Gastroesophageal sphincter (tissue), 4 donors: ENCODE measurements around the gene AGBL3. TPM values are rescaled to one million over a fixed set of nuclear protein-coding genes. Genes with fewer than 3 reads are reported as not detected.

Source experiments
- ATAC-seq: fragments of 150-250 bp; one replicate; pipeline ENCODE4 v1.9.1; 2016; ENCODE audit warnings: mild to moderate bottlenecking, moderate library complexity
- H3K27ac ChIP-seq, 4 donors: fragments of 200-600 bp; sonication (generic) in 3 of 4; 1 replicate in 3 of 4; 2 replicates in 1 of 4; pipeline ENCODE4 v1.5.1; 2016 to 2019
- H3K27me3 ChIP-seq: fragments of 200-600 bp; sonication (generic); one replicate; pipeline ENCODE4 v1.5.1; 2019
- H3K36me3 ChIP-seq, 2 donors: fragments of 200-600 bp; sonication (generic); one replicate each; pipeline ENCODE4 v1.5.1; 2019; ENCODE audit warnings: control low read depth in 1 of 2
- H3K4me1 ChIP-seq, 3 donors: fragments of 200-600 bp; sonication (generic); 1 replicate in 2 of 3; 2 replicates in 1 of 3; pipeline ENCODE4 v1.5.1; 2016 to 2019; ENCODE audit warnings: control low read depth in 2 of 3
- H3K4me3 ChIP-seq, 2 donors: fragments of 200-600 bp; sonication (generic); one replicate each; pipeline ENCODE4 v1.5.1; 2019; ENCODE audit warnings: mild to moderate bottlenecking in 1 of 2, moderate library complexity in 1 of 2
- H3K9me3 ChIP-seq, 3 donors: fragments of 200-600 bp; sonication (generic); one replicate each; pipeline ENCODE4 v1.5.1; 2017 to 2019; ENCODE audit warnings: control low read depth in 2 of 3
- EP300 ChIP-seq: sonication (generic); formaldehyde crosslinking; IDR thresholded peaks from one replicate; pipeline ENCODE4 v1.6.1; 2017; ENCODE audit warnings: antibody characterized with exemption, mild to moderate bottlenecking
- POLR2A ChIP-seq, 2 donors: fragments of 450-650 bp; IDR thresholded peaks; one replicate each; pipeline ENCODE4 v1.6.1; 2017; ENCODE audit warnings: antibody characterized with exemption in 2 of 2, mild to moderate bottlenecking in 2 of 2, moderate library complexity in 1 of 2
- POLR2AphosphoS5 ChIP-seq: sonication (generic); formaldehyde crosslinking; IDR thresholded peaks from one replicate; pipeline ENCODE4 v1.6.1; 2017; ENCODE audit warnings: antibody characterized with exemption
- WGBS, 2 donors: methylation state at CpG; one replicate each; pipeline ENCODE4 v1.1.5; 2018; ENCODE audit warnings: low coverage in 1 of 2; 5-methylcytosine and 5-hydroxymethylcytosine counted together
- total RNA-seq, 4 donors: library from RNA; depleted of rRNA; stranded (reverse); fragments of >200 nt; gene quantifications; one replicate each; pipeline ENCODE4 v1.1.0, GENCODE V29; 2016
- TF ChIP-seq, protein P1 (sequence below), 4 experiments: fragments of 200-600 bp in 2 of 4; fragments of 450-650 bp in 2 of 4; sonication (generic) in 1 of 4; IDR thresholded peaks; one replicate each; pipeline ENCODE4 v1.5.1; 2017 to 2019; ENCODE audit warnings: antibody characterized with exemption in 4 of 4, mild to moderate bottlenecking in 2 of 4, moderate library complexity in 2 of 4

Gene AGBL3
- total RNA-seq, 4 donors from 2014 or later = 0.30 to 5.6 (median 3.1) TPM

DNA sequence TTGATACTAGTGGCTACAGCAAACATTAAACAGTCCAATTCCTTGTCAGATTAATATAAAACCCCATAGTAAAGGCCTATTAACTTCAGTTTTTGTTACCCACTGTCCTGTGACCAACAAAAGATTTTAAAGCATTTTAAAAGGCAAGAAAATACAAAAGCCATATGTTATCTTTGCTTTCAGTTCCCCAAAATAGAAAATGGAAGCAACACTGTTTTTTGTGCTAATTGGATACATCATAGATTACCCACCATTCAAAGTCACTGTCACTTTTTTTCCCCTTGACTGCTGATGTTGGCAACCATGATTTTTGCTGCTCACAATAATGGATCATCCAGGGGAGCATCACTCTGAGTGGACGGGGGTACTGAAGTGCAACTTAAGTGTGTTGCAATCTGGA is 109.1 kb downstream of the AGBL3 start:
- TF ChIP-seq, protein P1, sequence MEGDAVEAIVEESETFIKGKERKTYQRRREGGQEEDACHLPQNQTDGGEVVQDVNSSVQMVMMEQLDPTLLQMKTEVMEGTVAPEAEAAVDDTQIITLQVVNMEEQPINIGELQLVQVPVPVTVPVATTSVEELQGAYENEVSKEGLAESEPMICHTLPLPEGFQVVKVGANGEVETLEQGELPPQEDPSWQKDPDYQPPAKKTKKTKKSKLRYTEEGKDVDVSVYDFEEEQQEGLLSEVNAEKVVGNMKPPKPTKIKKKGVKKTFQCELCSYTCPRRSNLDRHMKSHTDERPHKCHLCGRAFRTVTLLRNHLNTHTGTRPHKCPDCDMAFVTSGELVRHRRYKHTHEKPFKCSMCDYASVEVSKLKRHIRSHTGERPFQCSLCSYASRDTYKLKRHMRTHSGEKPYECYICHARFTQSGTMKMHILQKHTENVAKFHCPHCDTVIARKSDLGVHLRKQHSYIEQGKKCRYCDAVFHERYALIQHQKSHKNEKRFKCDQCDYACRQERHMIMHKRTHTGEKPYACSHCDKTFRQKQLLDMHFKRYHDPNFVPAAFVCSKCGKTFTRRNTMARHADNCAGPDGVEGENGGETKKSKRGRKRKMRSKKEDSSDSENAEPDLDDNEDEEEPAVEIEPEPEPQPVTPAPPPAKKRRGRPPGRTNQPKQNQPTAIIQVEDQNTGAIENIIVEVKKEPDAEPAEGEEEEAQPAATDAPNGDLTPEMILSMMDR (IDR thresholded peaks at IDR 0.05) = no peak
- TF ChIP-seq POLR2AphosphoS5 = no peak
- no peak for TF ChIP-seq POLR2A (IDR thresholded peaks at IDR 0.05)
- no peak for TF ChIP-seq EP300
- Histone ChIP-seq H3K27me3 (no peaks in the 10 kb centered on the region), H3K27ac (no peak overlapping the region), H3K9me3 (no peaks in the 10 kb centered on the region), H3K4me3 (no peak overlapping the region), H3K36me3 (no peaks in the 10 kb centered on the region), H3K4me1 (no peaks in the 10 kb centered on the region)
- ATAC-seq = no peak
- no CpG with 5 or more reads among the region's 1 CpG for WGBS, 2 donors

DNA sequence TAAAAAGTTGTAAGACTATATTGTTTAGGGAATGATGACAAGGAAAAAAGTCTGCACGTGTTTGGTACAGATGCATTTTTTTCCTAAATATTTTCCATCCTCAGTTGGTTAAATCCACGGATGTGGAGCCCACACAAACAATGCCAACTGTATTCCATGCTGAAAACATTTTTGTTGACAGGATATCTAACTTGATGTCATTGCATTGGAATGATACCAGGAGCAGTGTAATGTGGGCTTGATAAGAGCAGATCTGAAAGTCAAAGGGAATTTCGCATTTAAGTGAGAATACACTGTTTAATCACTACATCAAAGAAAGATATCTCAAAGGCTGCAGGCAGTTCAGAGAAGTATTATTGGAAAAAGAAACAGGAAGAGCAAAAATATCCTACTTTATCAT is 112.1 kb downstream of the AGBL3 start:
- WGBS, 2 donors = 39 to 57% methylated on average over 3 of the region's 3 CpGs
- H3K9me3 ChIP-seq = no peaks in the 10 kb centered on the region
- no peak overlapping the region for H3K27ac ChIP-seq
- TF ChIP-seq, protein P1 (IDR thresholded peaks at IDR 0.05) = no peak
- TF ChIP-seq POLR2A (IDR thresholded peaks at IDR 0.05) = no peak
- ATAC-seq = no peak
- H3K27me3 ChIP-seq = no peaks in the 10 kb centered on the region
- no peak overlapping the region for H3K4me3 ChIP-seq
- H3K36me3 ChIP-seq = no peaks in the 10 kb centered on the region
- no peaks in the 10 kb centered on the region for H3K4me1 ChIP-seq

DNA sequence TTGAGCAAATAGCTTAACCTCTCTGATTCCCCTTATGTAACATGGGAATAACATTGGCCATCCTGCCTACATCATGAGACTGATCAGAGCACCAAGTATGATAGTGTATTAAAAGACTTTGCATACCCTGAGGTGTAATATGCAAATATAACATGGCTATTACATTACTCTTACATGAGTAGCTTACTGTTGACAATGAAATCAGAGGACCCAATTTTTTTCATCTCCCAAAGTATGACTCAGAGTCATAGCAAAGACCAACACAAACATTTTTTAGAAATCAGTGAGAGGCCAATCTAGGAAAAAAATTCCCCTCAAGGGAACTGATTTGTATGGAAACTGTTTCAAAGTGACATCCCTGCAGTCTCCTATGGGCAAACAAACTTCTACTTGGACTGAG is 114.5 kb downstream of the AGBL3 start:
- TF ChIP-seq EP300 = no peak
- no peak for TF ChIP-seq POLR2AphosphoS5
- TF ChIP-seq POLR2A (IDR thresholded peaks at IDR 0.05) = no peak
- TF ChIP-seq, protein P1 (IDR thresholded peaks at IDR 0.05) = no peak
- no peaks in the 10 kb centered on the region for H3K4me1 ChIP-seq
- H3K4me3 ChIP-seq = no peak overlapping the region
- H3K27me3 ChIP-seq = no peaks in the 10 kb centered on the region
- peaks cover 0 to 5% (median 0%) of the 10 kb centered on the region in 3 donors for H3K9me3 ChIP-seq
- no peaks in the 10 kb centered on the region for H3K36me3 ChIP-seq
- no peak for ATAC-seq
- no peak overlapping the region for H3K27ac ChIP-seq

DNA sequence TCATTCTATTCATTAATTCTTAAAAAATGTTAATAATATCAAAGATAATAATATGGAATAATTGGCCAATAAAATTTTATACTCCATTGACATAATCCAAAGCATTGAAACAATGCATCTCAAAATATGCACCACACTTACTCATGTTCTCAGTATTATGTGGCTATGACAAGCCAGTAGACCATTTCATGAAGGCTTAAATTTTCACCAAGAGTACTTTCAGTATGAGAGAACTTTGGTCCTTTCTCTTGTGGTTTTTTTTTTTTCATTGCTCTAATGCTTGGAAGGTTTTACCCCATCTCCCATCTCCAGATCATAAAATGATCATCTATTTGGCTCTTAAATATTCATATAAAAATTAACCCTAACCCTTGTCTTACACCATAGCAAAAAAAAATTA is 116.1 kb downstream of the AGBL3 start:
- H3K36me3 ChIP-seq = no peaks in the 10 kb centered on the region
- no peaks in the 10 kb centered on the region for H3K27me3 ChIP-seq
- no peaks in the 10 kb centered on the region for H3K4me1 ChIP-seq
- H3K9me3 ChIP-seq = peaks cover 0 to 5% (median 0%) of the 10 kb centered on the region in 3 donors
- H3K27ac ChIP-seq = no peak overlapping the region
- ATAC-seq = no peak
- no peak overlapping the region for H3K4me3 ChIP-seq
- TF ChIP-seq POLR2AphosphoS5 = no peak
- TF ChIP-seq POLR2A (IDR thresholded peaks at IDR 0.05) = no peak
- no peak for TF ChIP-seq EP300
- TF ChIP-seq, protein P1 (IDR thresholded peaks at IDR 0.05) = no peak

DNA sequence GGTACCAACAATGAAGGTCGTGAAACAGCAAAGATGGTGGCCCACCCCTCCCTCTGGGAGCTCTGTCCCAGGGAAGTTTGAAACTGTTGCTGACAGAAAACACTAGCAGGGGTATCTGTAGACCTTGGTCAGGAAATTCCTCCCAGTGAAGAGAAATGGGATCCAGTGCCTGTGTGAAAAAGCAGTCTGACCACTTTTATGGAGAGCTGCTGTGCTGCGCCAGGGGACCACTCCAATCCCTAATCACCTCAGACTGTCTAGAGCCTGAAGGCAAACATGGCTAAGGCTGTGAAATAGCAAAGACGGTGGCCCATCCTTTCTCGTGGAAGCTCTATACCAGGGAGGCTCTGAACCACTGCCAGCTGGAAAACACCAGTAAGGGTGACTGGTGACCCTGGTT is 123.3 kb downstream of the AGBL3 start:
- ATAC-seq = no peak
- WGBS, 2 donors = 80% methylated on average over 1 of the region's 4 CpGs; no CpG with 5 or more reads in 1 of the 2 donors
- no peaks in the 10 kb centered on the region for H3K4me1 ChIP-seq
- no peaks in the 10 kb centered on the region for H3K27me3 ChIP-seq
- no peak overlapping the region for H3K27ac ChIP-seq
- peaks cover 0 to 5% (median 0%) of the 10 kb centered on the region in 3 donors for H3K9me3 ChIP-seq
- no peak overlapping the region for H3K4me3 ChIP-seq
- H3K36me3 ChIP-seq = no peaks in the 10 kb centered on the region
- TF ChIP-seq EP300 = no peak
- no peak for TF ChIP-seq POLR2AphosphoS5
- no peak for TF ChIP-seq POLR2A (IDR thresholded peaks at IDR 0.05)
- TF ChIP-seq, protein P1 (IDR thresholded peaks at IDR 0.05) = no peak
